WTC11 (cell line): ENCODE results near the gene FLT3LG. TPM values are rescaled to one million over a fixed set of nuclear protein-coding genes. Genes with fewer than 3 reads are reported as not detected.

Experiments used
- ATAC-seq: fragments of 200-7000 bp; cut with Tn5 transposase; 2 replicates; pipeline ENCODE4 v1.10.0; 2021; ENCODE audit warnings: mild to moderate bottlenecking, moderate library complexity
- CTCF ChIA-PET: fragments of 300-600 bp; sonication (Branson Sonifier 250); formaldehyde crosslinking; loops from one replicate; lab custom pipeline; 2021; ENCODE audit warnings: antibody characterized with exemption; lab: Charles Lee
- POLR2A ChIA-PET: fragments of 350-600 bp; sonication (Branson Sonifier 250); formaldehyde crosslinking; loops from one replicate; lab custom pipeline; 2021; ENCODE audit warnings: antibody characterized with exemption; lab: Charles Lee
- DNase-seq: peaks from one replicate; pipeline ENCODE4 v3.0.0; 2021; ENCODE audit warnings: low spot score
- H3K27ac Mint-ChIP-seq: 2 replicates; pipeline ENCODE4 v1.8.0; 2021; ENCODE audit warnings: mixed read lengths
- H3K27me3 Mint-ChIP-seq: 2 replicates; pipeline ENCODE4 v1.8.0; 2021; ENCODE audit warnings: low read depth, mild to moderate bottlenecking, moderate library complexity, mixed read lengths
- H3K36me3 Mint-ChIP-seq: 2 replicates; pipeline ENCODE4 v1.8.0; 2021; ENCODE audit warnings: mixed read lengths
- H3K4me1 Mint-ChIP-seq: 2 replicates; pipeline ENCODE4 v1.8.0; 2022; ENCODE audit warnings: mixed read lengths
- H3K4me3 Mint-ChIP-seq: 2 replicates; pipeline ENCODE4 v1.8.0; 2021; ENCODE audit warnings: mild to moderate bottlenecking, moderate library complexity, mixed read lengths
- H3K9me3 Mint-ChIP-seq: 2 replicates; pipeline ENCODE4 v1.8.0; 2021; ENCODE audit warnings: mixed read lengths
- AR ChIP-seq: fragments of 250-450 bp; sonication (Bioruptor Pico); IDR thresholded peaks from 2 replicates; pipeline ENCODE4 v1.9.0; 2021; ENCODE audit warnings: mild to moderate bottlenecking
- E2F4 ChIP-seq: sonication (generic); formaldehyde crosslinking; IDR thresholded peaks from 2 replicates; pipeline ENCODE4 v1.8.1; 2022; ENCODE audit warnings: low read depth, mild to moderate bottlenecking, moderate library complexity, missing genetic modification reagents, borderline replicate concordance
- GABPB1 ChIP-seq: sonication (generic); formaldehyde crosslinking; IDR thresholded peaks from 2 replicates; pipeline ENCODE4 v1.8.1; 2023; ENCODE audit warnings: mild to moderate bottlenecking, missing genetic modification reagents
- NR3C1 ChIP-seq: sonication (generic); formaldehyde crosslinking; conservative IDR thresholded peaks from 2 replicates; pipeline ENCODE4 v1.8.1; 2023; ENCODE audit warnings: low read depth, mild to moderate bottlenecking, missing genetic modification reagents
- SP1 ChIP-seq: sonication (generic); formaldehyde crosslinking; conservative IDR thresholded peaks from 2 replicates; pipeline ENCODE4 v1.8.1; 2022; ENCODE audit warnings: missing genetic modification reagents
- TEAD1 ChIP-seq: sonication (generic); formaldehyde crosslinking; IDR thresholded peaks from 2 replicates; pipeline ENCODE4 v1.8.0; 2022; ENCODE audit warnings: mild to moderate bottlenecking, missing genetic modification reagents
- ZMAT4 ChIP-seq: fragments of 250-450 bp; sonication (Bioruptor Pico); IDR thresholded peaks from 2 replicates; pipeline ENCODE4 v1.9.0; 2021; ENCODE audit warnings: mild to moderate bottlenecking
- ZNF232 ChIP-seq: sonication (generic); formaldehyde crosslinking; IDR thresholded peaks from 2 replicates; pipeline ENCODE4 v1.8.0; 2022; ENCODE audit warnings: mild to moderate bottlenecking, missing genetic modification reagents
- ZNF396 ChIP-seq: fragments of 250-450 bp; sonication (Bioruptor Pico); IDR thresholded peaks from 2 replicates; pipeline ENCODE4 v1.8.0; 2021; ENCODE audit warnings: mild to moderate bottlenecking, moderate library complexity, borderline replicate concordance
- total RNA-seq: library from RNA; stranded (reverse); gene quantifications from 3 replicates; pipeline ENCODE4 v1.2.3, GENCODE V29; 2021
- TF ChIP-seq, protein P1 (sequence below): sonication (generic); formaldehyde crosslinking; IDR thresholded peaks from 2 replicates; pipeline ENCODE4 v1.8.1; 2022; ENCODE audit warnings: mild to moderate bottlenecking, moderate library complexity, missing genetic modification reagents

FLT3LG gene
- total RNA-seq, 1 experiment from 2014 or later: 2.9 TPM

GRCh38 chr19:49441960-49442350, 32.1 kb upstream of the FLT3LG start:
- POLR2A ChIA-PET: interaction anchor here (1.1 to 1.3 kb wide), 3 partner anchors 12 to 79 kb away, joined by 3 to 4 read pairs (median 4); partner anchors contain the start of gene DKKL1
- TF ChIP-seq GABPB1 (CRISPR knock-in tag): no peak
- TF ChIP-seq ZMAT4: no peak
- TF ChIP-seq E2F4 (CRISPR knock-in tag): no peak
- TF ChIP-seq, all 79 proteins: peak for 0
- peaks cover 54% of the 10 kb centered on the region for H3K27me3 Mint-ChIP-seq
- H3K4me1 Mint-ChIP-seq: peaks cover 23% of the 10 kb centered on the region
- ATAC-seq (no peak), DNase-seq (no peak)
- no peaks in the 10 kb centered on the region for H3K9me3 Mint-ChIP-seq
- H3K4me3 Mint-ChIP-seq: peak overlapping the region; percentile 63
- peaks cover 6% of the 10 kb centered on the region for H3K36me3 Mint-ChIP-seq
- CTCF ChIA-PET: interaction anchor here (0.6 to 2.8 kb wide), 20 partner anchors 10 to 243 kb away, joined by 3 to 34 read pairs (median 8); partner anchors contain the start of genes ALDH16A1, DKKL1, GFY and PIH1D1
- H3K27ac Mint-ChIP-seq: peak overlapping the region; percentile 50

- H3K27me3 Mint-ChIP-seq: peaks cover 50% of the 10 kb centered on the region
- CTCF ChIA-PET: interaction anchor here (0.6 to 2.8 kb wide), 30 partner anchors 10 to 244 kb away, joined by 3 to 34 read pairs (median 7); partner anchors contain the start of genes ALDH16A1, DKKL1, GFY and PIH1D1
- H3K4me3 Mint-ChIP-seq: peak overlapping the region; percentile 63
- no peaks in the 10 kb centered on the region for H3K9me3 Mint-ChIP-seq
- TF ChIP-seq NR3C1 (CRISPR knock-in tag) (no peak), ZNF396 (no peak), ZNF232 (CRISPR knock-in tag) (no peak), TEAD1 (0 out of 2 replicates have a peak, but pooled peaks have one; percentile 23)
- TF ChIP-seq, all 79 proteins: peak for 1
- POLR2A ChIA-PET: interaction anchor here (1.1 to 1.5 kb wide), 5 partner anchors 9 to 79 kb away, joined by 3 to 4 read pairs (median 3); partner anchors contain the start of genes DKKL1 and PIH1D1
- Mint-ChIP-seq H3K36me3 (peaks cover 6% of the 10 kb centered on the region), H3K4me1 (peaks cover 24% of the 10 kb centered on the region), H3K27ac (peak overlapping the region; percentile 81; the same call in 1 of the 2 replicates)
- peak; percentile 0 for ATAC-seq
- DNase-seq: peak; percentile 67
These were observed 31.7 kb upstream of the FLT3LG start for GRCh38 chr19:49442354-49442753.

GRCh38 chr19:49442771-49443365, 31.1 kb upstream of the FLT3LG start:
- DNase-seq (peak; percentile 100), ATAC-seq (peak; percentile 68)
- H3K27ac Mint-ChIP-seq: no peak overlapping the region
- H3K4me1 Mint-ChIP-seq: peaks cover 29% of the 10 kb centered on the region
- H3K27me3 Mint-ChIP-seq: peaks cover 45% of the 10 kb centered on the region
- TF ChIP-seq SP1: peak; percentile 61
- no peak for TF ChIP-seq AR (CRISPR knock-in tag)
- TF ChIP-seq, protein P1, sequence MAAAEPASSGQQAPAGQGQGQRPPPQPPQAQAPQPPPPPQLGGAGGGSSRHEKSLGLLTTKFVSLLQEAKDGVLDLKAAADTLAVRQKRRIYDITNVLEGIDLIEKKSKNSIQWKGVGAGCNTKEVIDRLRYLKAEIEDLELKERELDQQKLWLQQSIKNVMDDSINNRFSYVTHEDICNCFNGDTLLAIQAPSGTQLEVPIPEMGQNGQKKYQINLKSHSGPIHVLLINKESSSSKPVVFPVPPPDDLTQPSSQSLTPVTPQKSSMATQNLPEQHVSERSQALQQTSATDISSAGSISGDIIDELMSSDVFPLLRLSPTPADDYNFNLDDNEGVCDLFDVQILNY: 0 out of 2 replicates have a peak, but pooled peaks have one; percentile 39
- CTCF ChIA-PET: interaction anchor here (0.6 to 2.8 kb wide), 29 partner anchors 10 to 244 kb away, joined by 3 to 34 read pairs (median 7); partner anchors contain the start of genes ALDH16A1, DKKL1, GFY and PIH1D1
- POLR2A ChIA-PET: interaction anchor here (1.1 to 1.5 kb wide), 5 partner anchors 9 to 80 kb away, joined by 3 to 4 read pairs (median 3); partner anchors contain the start of genes DKKL1 and PIH1D1
- H3K36me3 Mint-ChIP-seq: peaks cover 6% of the 10 kb centered on the region
- H3K4me3 Mint-ChIP-seq: peak overlapping the region; percentile 63
- H3K9me3 Mint-ChIP-seq: no peaks in the 10 kb centered on the region
